HepG2 (cell line): ENCODE data around the gene RNPEPL1. TPM values are rescaled to one million over a fixed set of nuclear protein-coding genes. Genes with fewer than 3 reads are reported as not detected.
A peak's percentile ranks its signal among the peaks of the same experiment; 100 is the strongest.

Experiments used
- ARID2 ChIP-seq: sonication (generic); formaldehyde crosslinking; IDR thresholded peaks from 2 replicates; pipeline ENCODE4 v1.8.1; 2022; ENCODE audit warnings: mild to moderate bottlenecking, missing genetic modification reagents, borderline replicate concordance
- BRD4 ChIP-seq: sonication (generic); formaldehyde crosslinking; IDR thresholded peaks from 2 replicates; pipeline ENCODE4 v1.4.0; 2020; ENCODE audit warnings: missing genetic modification reagents
- CCDC6 ChIP-seq: sonication (generic); formaldehyde crosslinking; IDR thresholded peaks from 2 replicates; pipeline ENCODE4 v1.8.1; 2022; ENCODE audit warnings: mild to moderate bottlenecking, missing genetic modification reagents, moderate library complexity
- DNMT1 ChIP-seq: sonication (generic); formaldehyde crosslinking; IDR thresholded peaks from 2 replicates; pipeline ENCODE4 v1.5.1; 2020; ENCODE audit warnings: mild to moderate bottlenecking, missing genetic modification reagents
- HOXA7 ChIP-seq: sonication (generic); formaldehyde crosslinking; IDR thresholded peaks from 2 replicates; pipeline ENCODE4 v1.8.1; 2022; ENCODE audit warnings: mild to moderate bottlenecking, missing genetic modification reagents, moderate library complexity
- KDM4B ChIP-seq: sonication (generic); formaldehyde crosslinking; IDR thresholded peaks from 2 replicates; pipeline ENCODE4 v1.4.0; 2020; ENCODE audit warnings: missing genetic modification reagents
- POLR2G ChIP-seq: fragments of 200-400 bp; formaldehyde crosslinking; IDR thresholded peaks from 2 replicates; pipeline ENCODE4 v1.6.1; 2018; ENCODE audit warnings: mild to moderate bottlenecking, low read depth, low read length, moderate library complexity
- PRDM4 ChIP-seq: sonication (generic); formaldehyde crosslinking; IDR thresholded peaks from 2 replicates; pipeline ENCODE4 v1.9.0; 2021; ENCODE audit warnings: missing genetic modification reagents, borderline replicate concordance
- SRSF4 ChIP-seq: fragments of 200-400 bp; formaldehyde crosslinking; IDR thresholded peaks from one replicate; pipeline ENCODE4 v1.6.1; 2018; ENCODE audit warnings: mild to moderate bottlenecking, low read depth, low read length, moderate library complexity; ENCODE audit not compliant: poor library complexity, severe bottlenecking
- THRA ChIP-seq: sonication (generic); formaldehyde crosslinking; IDR thresholded peaks from 2 replicates; pipeline ENCODE4 v1.4.0; 2020; ENCODE audit warnings: missing genetic modification reagents, borderline replicate concordance
- TRIM24 ChIP-seq: sonication (generic); formaldehyde crosslinking; IDR thresholded peaks from 2 replicates; pipeline ENCODE4 v1.8.0; 2022; ENCODE audit warnings: mild to moderate bottlenecking, missing genetic modification reagents
- ZBTB2 ChIP-seq: sonication (generic); formaldehyde crosslinking; IDR thresholded peaks from 2 replicates; pipeline ENCODE4 v1.8.0; 2022; ENCODE audit warnings: low read depth, missing genetic modification reagents
- ZKSCAN8 ChIP-seq: IDR thresholded peaks from 2 replicates; pipeline ENCODE4 v1.6.1; 2016; ENCODE audit warnings: borderline replicate concordance, missing genetic modification reagents, missing compliant biosample characterization
- ZNF543 ChIP-seq: sonication (generic); formaldehyde crosslinking; IDR thresholded peaks from 2 replicates; pipeline ENCODE4 v1.4.0; 2020; ENCODE audit warnings: mild to moderate bottlenecking, missing genetic modification reagents
- ZNF576 ChIP-seq: sonication (generic); formaldehyde crosslinking; IDR thresholded peaks from 2 replicates; pipeline ENCODE4 v1.4.0; 2020; ENCODE audit warnings: mild to moderate bottlenecking, missing genetic modification reagents
- ZNF605 ChIP-seq: sonication (generic); formaldehyde crosslinking; IDR thresholded peaks from 2 replicates; pipeline ENCODE4 v1.8.0; 2022; ENCODE audit warnings: mild to moderate bottlenecking, missing genetic modification reagents
- ZNF816 ChIP-seq: sonication (generic); formaldehyde crosslinking; IDR thresholded peaks from 2 replicates; pipeline ENCODE4 v1.8.0; 2022; ENCODE audit warnings: missing genetic modification reagents, mild to moderate bottlenecking, borderline replicate concordance
- ZNF883 ChIP-seq: sonication (generic); formaldehyde crosslinking; IDR thresholded peaks from 2 replicates; pipeline ENCODE4 v1.5.1; 2020; ENCODE audit warnings: mild to moderate bottlenecking, missing genetic modification reagents; ENCODE audit errors: not compliant biosample characterization
- ZSCAN30 ChIP-seq: sonication (generic); formaldehyde crosslinking; IDR thresholded peaks from 2 replicates; pipeline ENCODE4 v1.5.0; 2020; ENCODE audit warnings: mild to moderate bottlenecking, missing genetic modification reagents
- ZUFSP ChIP-seq: sonication (generic); formaldehyde crosslinking; IDR thresholded peaks from 2 replicates; pipeline ENCODE4 v1.9.0; 2021; ENCODE audit warnings: missing genetic modification reagents, mild to moderate bottlenecking, borderline replicate concordance
- polyA plus RNA-seq, 8 experiments: library from polyadenylated mRNA; depleted of rRNA in 3 of 8; stranded (reverse) in 7 of 8; unstranded in 1 of 8; fragments of >200 nt; fragmentation: Illumina TruSeq in 4 of 8; extraction: Trizol in 4 of 8; gene quantifications; 2 replicates each; pipeline versions ENCODE4 v1.2.1 to v1.2.3, GENCODE V29; 2011 to 2016; ENCODE audit warnings: low read depth in 4 of 8, missing spikeins in 1 of 8, mixed read lengths in 1 of 8; ENCODE audit not compliant: insufficient read depth in 1 of 8
- total RNA-seq, 5 experiments: library from RNA; depleted of rRNA; stranded (reverse); fragments of >200 nt; fragmentation: Illumina TruSeq; extraction: Trizol; gene quantifications; 2 replicates each; pipeline ENCODE4 v1.2.3, GENCODE V29; 2016; ENCODE audit warnings: low read depth in 1 of 5

Gene RNPEPL1
- total and polyA plus RNA-seq, 2 of the 13 experiments (the other 11 are each of a cell fraction or from before 2014, with no cell fraction given) = 13.0 to 18.0 TPM

GRCh38 chr2:240604291-240604938 lies 36.1 kb downstream of the RNPEPL1 start (continued):
- TF ChIP-seq PRDM4 (CRISPR knock-in tag) (no peak; the same call in 1 of the 2 replicates), BRD4 (no peak), ZKSCAN8 (CRISPR knock-in tag) (0 out of 2 replicates have a peak, but pooled peaks have one; percentile 33), KDM4B (0 out of 2 replicates have a peak, but pooled peaks have one; percentile 75), CCDC6 (CRISPR knock-in tag) (peak; percentile 73; the same call in 1 of the 2 replicates), DNMT1 (CRISPR knock-in tag) (peak; percentile 55; the same call in 1 of the 2 replicates), ZNF543 (no peak; the same call in 1 of the 2 replicates), ZBTB2 (no peak), ZNF605 (no peak; the same call in 1 of the 2 replicates), ZSCAN30 (no peak), SRSF4 (no peak), ZNF576 (CRISPR knock-in tag) (no peak), ZNF816 (no peak), TRIM24 (no peak), HOXA7 (CRISPR knock-in tag) (no peak), ARID2 (CRISPR knock-in tag) (no peak), ZUFSP (CRISPR knock-in tag) (no peak), ZNF883 (CRISPR knock-in tag) (peak; percentile 25), POLR2G (peak; percentile 36; the same call in 1 of the 2 replicates), THRA (peak; percentile 69)
